Frontal cortex (tissue), 4 donors: ENCODE data around the gene FUT7. TPM values are rescaled to one million over a fixed set of nuclear protein-coding genes. Genes with fewer than 3 reads are reported as not detected.
A peak's percentile ranks its signal among the peaks of the same experiment; 100 is the strongest.
"Not testable (repeated sequence)": the region's sequence is repeated elsewhere in the genome, so short reads cannot be mapped to it uniquely, and the experiment has no call there.

Experiments used
- DNase-seq, 2 donors: peaks; one replicate each; pipeline ENCODE4 v3.0.0; 2012; ENCODE audit warnings: low spot score in 2 of 2
- FAIRE-seq: peaks from 2 replicates; lab custom pipeline; 2012; peaks lifted over from hg19 to GRCh38; lab: Jason Lieb, UNC
- total RNA-seq: library from RNA; depleted of rRNA; stranded (reverse); fragments of >200 nt; gene quantifications from one replicate; pipeline ENCODE4 v1.2.3, GENCODE V29; 2014
- donor health status: control.
- donor health status: control.
- donor health status: control.

Gene FUT7
- total RNA-seq, 1 donor from 2014 or later, result not detected

- no peak for FAIRE-seq
These were observed 21.8 kb downstream of the FUT7 start for GRCh38 chr9:137009938-137010732.

GRCh38 chr9:137009217-137009616 lies 22.7 kb downstream of the FUT7 start:
- no peak for DNase-seq
- no peak for FAIRE-seq

More at GRCh38 chr9:137009938-137010732, 21.8 kb downstream of the FUT7 start:
- DNase-seq, result no peak

- DNase-seq (no peak), FAIRE-seq (no peak)
These were observed 23.6 kb downstream of the FUT7 start for GRCh38 chr9:137008312-137008711.

DNA sequence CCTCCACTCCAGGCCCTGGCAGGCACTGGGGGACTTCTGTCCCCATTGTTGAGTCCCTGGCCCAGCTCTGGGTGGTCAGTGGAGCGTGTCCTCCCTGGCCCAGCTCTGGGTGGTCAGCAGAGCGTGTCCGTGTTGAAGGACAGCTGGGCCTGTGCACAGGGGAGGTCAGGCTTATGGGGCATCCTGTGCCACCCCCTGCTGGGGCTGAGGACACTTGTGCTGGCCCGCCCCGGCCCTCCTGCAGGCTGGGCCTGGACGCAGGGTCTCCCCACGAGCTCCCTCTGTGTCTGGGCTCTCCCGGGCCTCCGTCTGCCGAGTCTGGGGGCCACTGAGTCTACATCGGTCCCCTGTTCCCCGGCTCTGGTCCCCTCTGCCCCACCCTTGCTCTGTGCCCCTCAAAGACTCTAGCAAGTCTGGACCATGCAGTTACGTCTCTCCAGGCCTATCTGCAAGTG lies 24.0 kb downstream of the FUT7 start:
- DNase-seq, result no peak
- no peak for FAIRE-seq

DNA sequence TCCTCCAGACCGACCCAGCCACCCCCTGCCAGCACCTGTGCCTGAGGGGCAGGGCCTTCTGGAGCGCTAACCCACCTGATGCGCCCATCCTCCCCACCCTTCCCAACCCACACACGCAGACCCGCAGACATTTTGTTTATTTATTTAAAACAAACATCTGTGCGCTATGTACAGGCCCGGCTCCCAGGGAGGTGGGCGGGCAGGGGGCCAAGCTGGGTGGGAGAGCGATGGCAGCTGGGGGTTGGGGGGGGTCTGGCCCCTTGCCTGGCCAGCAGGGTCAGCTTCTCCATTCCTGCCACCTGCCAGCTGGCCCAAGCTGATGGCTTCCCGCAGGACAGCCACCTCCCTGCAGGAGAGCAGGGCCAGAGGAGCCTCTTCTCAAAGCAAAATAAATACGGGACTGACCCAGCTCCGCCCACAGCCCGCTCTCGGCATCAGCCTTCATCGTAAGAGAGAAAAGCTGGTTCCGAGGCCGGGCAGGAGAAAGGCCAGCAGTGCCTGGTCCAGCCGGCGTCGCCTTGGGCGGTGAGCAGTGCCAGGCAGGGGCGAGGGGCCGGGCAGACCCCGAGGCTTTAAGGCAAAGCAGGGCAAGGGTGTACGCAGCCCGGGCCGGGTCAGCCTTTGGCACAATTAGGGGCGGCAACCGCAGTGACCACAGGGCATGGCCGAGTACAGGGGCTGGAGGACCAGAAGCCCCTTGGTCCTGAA lies 24.6 kb downstream of the FUT7 start:
- DNase-seq, result no peak
- FAIRE-seq, result no peak

- FAIRE-seq (no peak), DNase-seq (no peak)
These were observed 25.5 kb downstream of the FUT7 start for GRCh38 chr9:137006116-137007003.

DNA sequence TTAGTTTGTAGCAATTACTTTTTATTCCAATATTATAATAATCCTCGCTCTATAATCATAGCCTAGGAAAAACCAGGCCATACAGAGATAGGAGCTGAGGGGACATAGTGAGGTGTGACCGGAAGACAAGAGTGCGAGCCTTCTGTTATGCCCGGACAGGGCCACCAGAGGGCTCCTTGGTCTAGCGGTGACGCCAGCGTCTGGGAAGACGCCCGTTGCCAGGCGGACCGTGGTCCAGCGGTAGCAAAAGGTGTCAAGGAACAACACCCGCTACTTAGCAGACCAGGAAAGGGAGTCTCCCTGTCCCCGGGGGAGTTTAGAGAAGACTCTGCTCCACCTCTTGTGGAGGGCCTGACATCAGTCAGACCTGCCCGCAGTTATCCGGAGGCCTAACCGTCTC lies 27.6 kb downstream of the FUT7 start:
- not testable (repeated sequence) for DNase-seq, FAIRE-seq

DNA sequence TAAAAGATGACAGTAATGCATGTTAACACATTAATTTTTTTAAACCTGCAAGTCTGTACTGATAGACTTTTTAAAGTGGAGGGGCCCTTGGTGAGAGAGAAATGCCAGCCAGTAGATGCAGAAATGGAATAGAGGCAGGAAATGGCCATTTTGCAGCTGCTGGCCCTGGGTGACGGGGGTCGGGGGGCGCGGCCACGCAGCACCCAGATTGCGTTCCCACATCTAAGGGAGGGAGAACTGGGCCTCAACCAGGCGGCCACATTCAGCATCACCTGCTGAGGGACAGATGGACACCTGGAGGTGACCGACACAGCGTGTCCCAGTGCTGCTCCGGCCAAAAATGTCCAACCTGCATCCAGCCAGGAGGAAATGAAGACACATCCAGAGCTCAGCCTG lies 29.2 kb downstream of the FUT7 start:
- FAIRE-seq, result no peak
- DNase-seq, result no peak

- no peak for DNase-seq
- no peak for FAIRE-seq
These were observed 29.8 kb downstream of the FUT7 start for GRCh38 chr9:137001857-137002645.

- DNase-seq, result no peak
- FAIRE-seq, result no peak
These were observed 31.5 kb downstream of the FUT7 start for GRCh38 chr9:137000177-137000930.

DNA sequence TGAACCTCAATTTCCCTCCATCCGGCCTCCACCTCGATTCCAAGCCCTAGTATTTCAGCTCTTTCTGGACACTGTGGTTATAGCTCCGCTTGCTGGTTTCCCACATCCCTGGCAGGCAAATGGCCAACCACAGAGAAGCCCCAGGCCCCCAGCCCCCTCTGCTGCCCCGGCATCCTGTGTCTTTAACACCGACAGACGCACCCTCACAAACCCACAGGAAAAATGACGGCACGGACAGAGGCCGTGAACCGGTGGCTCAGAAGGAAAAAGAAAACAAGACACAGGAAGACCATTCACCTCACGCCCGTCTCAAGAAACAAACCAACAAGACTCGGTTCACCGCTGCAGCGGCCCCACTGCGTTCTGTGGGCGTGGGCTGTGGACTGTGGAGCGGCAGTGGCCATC lies 34.1 kb downstream of the FUT7 start:
- DNase-seq, result no peak
- FAIRE-seq, result no peak

GRCh38 chr9:136997371-136997770 lies 34.5 kb downstream of the FUT7 start:
- no peak for FAIRE-seq

GRCh38 chr9:136996361-136997292 lies 35.3 kb downstream of the FUT7 start, which contains the start of gene CLIC3:
Gene CLIC3 (minus strand): TSS chr9:136996568. CDS start chr9:136996543, 25 bp downstream.
- DNase-seq (no peak), FAIRE-seq (no peak)

More at GRCh38 chr9:136997371-136997770, 34.5 kb downstream of the FUT7 start:
- no peak for DNase-seq

DNA sequence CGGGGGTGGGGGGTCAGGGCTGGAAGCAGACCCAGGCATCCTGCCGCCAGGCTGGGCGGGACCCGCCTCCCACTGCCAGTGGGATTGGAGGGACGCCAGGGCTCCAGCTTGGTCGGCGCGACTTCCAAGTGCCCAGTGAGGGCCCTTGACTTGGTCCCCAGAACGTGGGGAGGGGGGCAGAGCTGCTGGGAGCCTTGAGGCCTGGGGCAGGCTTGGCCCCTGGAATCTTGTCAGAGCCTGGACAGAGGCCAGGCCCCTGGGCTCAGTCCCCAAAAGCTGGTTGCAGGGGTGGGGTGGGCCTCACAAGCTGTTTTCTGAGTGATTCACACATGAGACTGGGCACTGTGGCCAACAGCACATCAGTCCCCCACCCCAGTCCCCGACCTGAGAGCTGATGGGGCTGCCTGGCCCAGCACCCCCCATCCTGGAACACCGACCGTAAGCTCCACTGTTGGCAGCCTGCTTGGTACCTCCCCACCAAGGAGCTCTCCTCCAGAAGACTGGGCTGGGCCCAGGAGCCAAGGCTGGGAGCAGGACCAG lies 36.0 kb downstream of the FUT7 start:
- no peak for FAIRE-seq
- peak in 1 of 2 donors; percentile 70 for DNase-seq

GRCh38 chr9:136995362-136995761 lies 36.5 kb downstream of the FUT7 start:
- DNase-seq (no peak), FAIRE-seq (no peak)

- DNase-seq (no peak), FAIRE-seq (no peak)
These were observed 37.0 kb downstream of the FUT7 start for GRCh38 chr9:136994888-136995230.

- DNase-seq (no peak), FAIRE-seq (no peak)
These were observed 37.6 kb downstream of the FUT7 start for GRCh38 chr9:136994180-136994887.
